ENCODE measurements around the gene CTAG1B.

- TF ChIP-seq POLR2A (IDR thresholded peaks at IDR 0.05) (no peak), CTCF (IDR thresholded peaks at IDR 0.05) (no peak)
Observed at GRCh38 chrX:154603438-154604430, 15.3 kb downstream of the CTAG1B start.
